Measurements from ENCODE around the gene SOWAHD. TPM values are rescaled to one million over a fixed set of nuclear protein-coding genes. Genes with fewer than 3 reads are reported as not detected.
"Not testable (repeated sequence)": the region's sequence is repeated elsewhere in the genome, so short reads cannot be mapped to it uniquely, and the experiment has no call there.

SOWAHD gene
- total RNA-seq, 2 experiments from 2014 or later: 1.7 to 2.1 TPM

- H3K4me3 Mint-ChIP-seq; H3K36me3 Mint-ChIP-seq; H3K27me3 Mint-ChIP-seq; H3K9me3 Mint-ChIP-seq; H3K4me1 Mint-ChIP-seq; POLR2A ChIA-PET; H3K27ac Mint-ChIP-seq; ATAC-seq (ENCODE audit: low read depth); DNase-seq: not testable (repeated sequence)
Observed at GRCh38 chrX:119808461-119808860, 50.1 kb downstream of the SOWAHD start.

DNA sequence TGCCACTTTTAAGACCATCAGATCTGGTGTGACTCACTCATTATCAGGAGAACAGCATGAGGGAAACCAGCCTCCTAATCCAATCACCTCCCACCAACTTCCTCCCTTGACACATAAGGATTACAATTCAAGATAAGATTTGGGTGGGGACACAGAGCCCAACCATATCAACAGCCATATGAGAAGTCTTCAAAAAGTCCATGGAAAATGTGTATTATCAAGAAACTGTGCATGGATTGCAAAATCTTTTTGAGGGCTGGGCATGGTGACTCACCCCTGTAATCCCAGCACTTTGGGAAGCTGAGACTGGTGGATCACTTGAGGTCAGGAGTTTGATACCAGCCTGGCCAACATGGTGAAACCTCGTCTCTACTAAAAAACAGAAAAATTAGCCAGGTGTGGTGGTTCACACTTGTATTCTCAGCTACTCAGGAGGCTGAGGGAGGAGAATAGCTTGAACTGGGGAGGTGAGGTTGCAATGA is 50.8 kb downstream of the SOWAHD start:
- H3K9me3 Mint-ChIP-seq: no peaks in the 10 kb centered on the region
- POLR2A ChIA-PET: no interaction called here
- no peaks in the 10 kb centered on the region for H3K4me1 Mint-ChIP-seq
- H3K4me3 Mint-ChIP-seq: no peak overlapping the region
- H3K27ac Mint-ChIP-seq: no peak overlapping the region
- no peak for ATAC-seq (ENCODE audit: low read depth)
- no peak for DNase-seq
- no peaks in the 10 kb centered on the region for H3K27me3 Mint-ChIP-seq
- H3K36me3 Mint-ChIP-seq: peaks cover 2% of the 10 kb centered on the region

Other genes starting within 250 kb of the SOWAHD start
- 10 to 100 TPM; 19.6 to 19.9 TPM for gene STEEP1, start 193.2 kb upstream of the SOWAHD start, total RNA-seq
- gene UBE2A, start 184.0 kb upstream of the SOWAHD start, total RNA-seq: 10 to 100 TPM; 72.5 to 73.5 TPM
- 10 to 100 TPM; 14.3 to 14.4 TPM for gene NKRF, start 152.2 kb upstream of the SOWAHD start, total RNA-seq
- gene SEPTIN6, start 65.4 kb upstream of the SOWAHD start, total RNA-seq: 100 to 1,000 TPM; 257 to 274 TPM
- gene RPL39, start 33.0 kb downstream of the SOWAHD start, total RNA-seq: 1,000 to 10,000 TPM; 2,169 to 2,323 TPM
- gene UPF3B, start 94.4 kb downstream of the SOWAHD start, total RNA-seq: 10 to 100 TPM; 11.1 to 11.3 TPM
- 10 to 100 TPM; 36.7 to 37.5 TPM for gene RNF113A, start 113.1 kb downstream of the SOWAHD start, total RNA-seq
- gene NDUFA1, start 113.2 kb downstream of the SOWAHD start, total RNA-seq: 10 to 100 TPM; 93.1 to 98.1 TPM
- gene AKAP14, start 137.3 kb downstream of the SOWAHD start, total RNA-seq: not detected
- 10 to 100 TPM; 10.3 to 11.4 TPM for gene NKAP, start 185.2 kb downstream of the SOWAHD start, total RNA-seq

Measured in activated naive CD8-positive, alpha-beta T cell treated with anti-CD3 and anti-CD28 coated beads, Interleukin-2, amount 10 ng/mL, durations not matched to agents 7 days and 5 days (primary cell).